Osteoblast (primary cell): Measurements from ENCODE around the gene ADAMTS18. TPM values are rescaled to one million over a fixed set of nuclear protein-coding genes. Genes with fewer than 3 reads are reported as not detected.

ENCODE experiments used
- DNase-seq: peaks from one replicate; pipeline ENCODE4 v3.0.0; 2011; ENCODE audit warnings: low spot score, mixed read lengths; ENCODE audit not compliant: insufficient read length; ENCODE audit errors: missing footprints
- H2AFZ ChIP-seq: 2 replicates; pipeline ENCODE4 v1.6.0; 2011; ENCODE audit warnings: mild to moderate bottlenecking, low read length
- H3K27ac ChIP-seq: 2 replicates; pipeline ENCODE4 v1.5.1; 2011; ENCODE audit warnings: mild to moderate bottlenecking, low read depth, low read length, moderate library complexity
- H3K27me3 ChIP-seq: 2 replicates; pipeline ENCODE4 v1.6.0; 2012; ENCODE audit warnings: mild to moderate bottlenecking, control low read depth, inconsistent platforms, low read length, moderate library complexity; ENCODE audit not compliant: insufficient read depth
- H3K36me3 ChIP-seq: 2 replicates; pipeline ENCODE4 v1.5.1; 2011; ENCODE audit warnings: mild to moderate bottlenecking, low read length, control low read depth, moderate library complexity; ENCODE audit not compliant: insufficient read depth
- H3K4me1 ChIP-seq: 2 replicates; pipeline ENCODE4 v1.5.1; 2011; ENCODE audit warnings: mild to moderate bottlenecking, low read length, control low read depth, moderate library complexity; ENCODE audit not compliant: insufficient read depth
- H3K4me2 ChIP-seq: 2 replicates; pipeline ENCODE4 v1.6.0; 2011; ENCODE audit warnings: mild to moderate bottlenecking, low read length; ENCODE audit not compliant: insufficient read depth
- H3K4me3 ChIP-seq: fragments of 200-600 bp; sonication (generic); 3 replicates; pipeline ENCODE4 v1.5.1; 2012; ENCODE audit warnings: mild to moderate bottlenecking, low read length, inconsistent platforms; ENCODE audit not compliant: insufficient read depth
- H3K79me2 ChIP-seq: 2 replicates; pipeline ENCODE4 v1.6.0; 2012; ENCODE audit warnings: mild to moderate bottlenecking, low read length, control low read depth, inconsistent platforms; ENCODE audit not compliant: insufficient read depth
- H3K9me3 ChIP-seq: 2 replicates; pipeline ENCODE4 v1.5.1; 2011; ENCODE audit warnings: low read depth, low read length, control low read depth
- H4K20me1 ChIP-seq: 2 replicates; pipeline ENCODE4 v1.6.0; 2012; ENCODE audit warnings: mild to moderate bottlenecking, low read length, control low read depth; ENCODE audit not compliant: insufficient read depth
- CTCF ChIP-seq: IDR thresholded peaks from 2 replicates; pipeline ENCODE4 v1.5.1; 2011; ENCODE audit warnings: mild to moderate bottlenecking, low read depth, low read length, moderate library complexity; ENCODE audit errors: extremely low read depth
- total RNA-seq: library from RNA; depleted of rRNA; stranded (reverse); fragments of >200 nt; gene quantifications from 2 replicates; pipeline ENCODE4 v1.2.3, GENCODE V29; 2012

The ADAMTS18 gene
- total RNA-seq, 1 donor: not detected

GRCh38 chr16:77430787-77431585 lies 3.8 kb downstream of the ADAMTS18 start:
- TF ChIP-seq CTCF: no peak
- Histone ChIP-seq H3K4me3 (no peak overlapping the region), H3K4me2 (no peak overlapping the region), H4K20me1 (no peaks in the 10 kb centered on the region), H3K79me2 (no peaks in the 10 kb centered on the region), H3K27ac (no peak overlapping the region), H3K36me3 (no peaks in the 10 kb centered on the region), H2AFZ (no peak overlapping the region), H3K4me1 (no peaks in the 10 kb centered on the region), H3K9me3 (no peaks in the 10 kb centered on the region), H3K27me3 (peaks cover 54% of the 10 kb centered on the region)
- no peak for DNase-seq

- Histone ChIP-seq H3K4me1 (no peaks in the 10 kb centered on the region), H4K20me1 (no peaks in the 10 kb centered on the region), H3K27me3 (peaks cover 48% of the 10 kb centered on the region), H3K79me2 (no peaks in the 10 kb centered on the region), H3K27ac (no peak overlapping the region), H2AFZ (no peak overlapping the region), H3K36me3 (no peaks in the 10 kb centered on the region), H3K4me3 (no peak overlapping the region), H3K4me2 (no peak overlapping the region), H3K9me3 (no peaks in the 10 kb centered on the region)
- no peak for TF ChIP-seq CTCF
- DNase-seq: no peak
Observed at GRCh38 chr16:77430360-77430759, 4.5 kb downstream of the ADAMTS18 start.

- no peak for DNase-seq
- Histone ChIP-seq H3K27me3 (no peaks in the 10 kb centered on the region), H3K9me3 (no peaks in the 10 kb centered on the region), H3K4me2 (no peak overlapping the region), H3K36me3 (no peaks in the 10 kb centered on the region), H3K4me3 (no peak overlapping the region), H2AFZ (no peak overlapping the region), H4K20me1 (no peaks in the 10 kb centered on the region), H3K79me2 (no peaks in the 10 kb centered on the region), H3K4me1 (no peaks in the 10 kb centered on the region), H3K27ac (no peak overlapping the region)
- no peak for TF ChIP-seq CTCF
Observed at GRCh38 chr16:77424871-77425604, 9.8 kb downstream of the ADAMTS18 start.

GRCh38 chr16:77422196-77422784 lies 12.5 kb downstream of the ADAMTS18 start:
- Histone ChIP-seq H2AFZ (no peak overlapping the region), H3K9me3 (no peaks in the 10 kb centered on the region), H3K4me2 (no peak overlapping the region), H3K79me2 (no peaks in the 10 kb centered on the region), H3K4me1 (no peaks in the 10 kb centered on the region), H3K36me3 (no peaks in the 10 kb centered on the region), H3K27ac (no peak overlapping the region), H3K4me3 (no peak overlapping the region), H3K27me3 (no peaks in the 10 kb centered on the region), H4K20me1 (no peaks in the 10 kb centered on the region)
- no peak for DNase-seq
- no peak for TF ChIP-seq CTCF
